A549 (cell line): ENCODE data around the gene DQX1. TPM values are rescaled to one million over a fixed set of nuclear protein-coding genes. Genes with fewer than 3 reads are reported as not detected.
A peak's percentile ranks its signal among the peaks of the same experiment; 100 is the strongest.
"Not testable (repeated sequence)": the region's sequence is repeated elsewhere in the genome, so short reads cannot be mapped to it uniquely, and the experiment has no call there.

Experiments used
- ATAC-seq, 2 experiments: fragments of 200-7000 bp in 1 of 2; fragments of >200 bp in 1 of 2; cut with Nextera tagmentation in 1 of 2; cut with Tn5 transposase in 1 of 2; 3 replicates each; pipeline versions ENCODE4 v1.8.0 to v1.9.1; 2018 to 2020; ENCODE audit warnings: mild to moderate bottlenecking in 1 of 2, moderate library complexity in 1 of 2
- CTCF ChIA-PET: fragments of 300-600 bp; sonication (Branson Sonifier 250); formaldehyde crosslinking; extraction: SDS; loops from one replicate; lab custom pipeline; 2021; ENCODE audit warnings: antibody characterized with exemption, inconsistent platforms; lab: Yijun Ruan, JAX
- POLR2A ChIA-PET: fragments of 350-600 bp; formaldehyde crosslinking; extraction: SDS; loops from one replicate; lab custom pipeline; 2021; ENCODE audit warnings: antibody characterized with exemption, inconsistent platforms; lab: Yijun Ruan, JAX
- DNase-seq, 2 experiments: peaks; one replicate each; pipeline versions ENCODE4 v3.0.0 to v3.0.0-alpha.2; 2011 to 2016; ENCODE audit warnings: low read depth in 1 of 2, low spot score in 1 of 2
- FAIRE-seq: peaks from 2 replicates; lab custom pipeline; 2011; peaks lifted over from hg19 to GRCh38; lab: Jason Lieb, UNC
- H3K27ac ChIP-seq, 2 experiments: fragments of >200 bp; sonication (Bioruptor Twin); formaldehyde crosslinking; 3 replicates each; pipeline ENCODE4 v1.5.1; 2016 to 2017
- H3K4me1 ChIP-seq: fragments of >200 bp; sonication (Bioruptor Twin); formaldehyde crosslinking; 3 replicates; pipeline ENCODE4 v1.6.1; 2016
- H3K4me2 ChIP-seq: fragments of >200 bp; sonication (Bioruptor Twin); formaldehyde crosslinking; 3 replicates; pipeline ENCODE4 v1.6.1; 2016
- H3K4me3 ChIP-seq: fragments of >200 bp; sonication (Bioruptor Twin); formaldehyde crosslinking; 3 replicates; pipeline ENCODE4 v1.5.1; 2016
- H3K9me3 ChIP-seq: fragments of >200 bp; sonication (Bioruptor Twin); formaldehyde crosslinking; 3 replicates; pipeline ENCODE4 v1.6.1; 2016
- BHLHE40 ChIP-seq: IDR thresholded peaks from 2 replicates; pipeline ENCODE4 v1.6.1; 2012; ENCODE audit warnings: low read depth, low read length, inconsistent platforms
- ELK1 ChIP-seq: fragments of 150-350 bp; IDR thresholded peaks from 2 replicates; pipeline ENCODE4 v1.6.1; 2014; ENCODE audit warnings: low read depth, mild to moderate bottlenecking, low read length
- HMGXB4 ChIP-seq: fragments of 250-450 bp; sonication (Bioruptor Pico); IDR thresholded peaks from 2 replicates; pipeline ENCODE4 v1.5.0; 2021; ENCODE audit warnings: mild to moderate bottlenecking, moderate library complexity, borderline replicate concordance
- HOXB13 ChIP-seq: fragments of 250-450 bp; sonication (Bioruptor Pico); IDR thresholded peaks from 2 replicates; pipeline ENCODE4 v1.5.0; 2020; ENCODE audit warnings: low read depth, mild to moderate bottlenecking, moderate library complexity
- HOXB5 ChIP-seq: fragments of 250-450 bp; sonication (Bioruptor Pico); IDR thresholded peaks from 2 replicates; pipeline ENCODE4 v1.5.0; 2020; ENCODE audit warnings: mild to moderate bottlenecking, moderate library complexity
- KDM1A ChIP-seq: fragments of 200-600 bp; sonication (generic); IDR thresholded peaks from 2 replicates; pipeline ENCODE4 v1.6.1; 2016; ENCODE audit warnings: low read depth, mild to moderate bottlenecking
- KDM5A ChIP-seq: fragments of 200-600 bp; sonication (generic); IDR thresholded peaks from 2 replicates; pipeline ENCODE4 v1.6.1; 2016; ENCODE audit warnings: antibody characterized with exemption, mild to moderate bottlenecking
- MAZ ChIP-seq: fragments of 150-350 bp; IDR thresholded peaks from 2 replicates; pipeline ENCODE4 v1.6.1; 2014; ENCODE audit warnings: antibody characterized with exemption, low read depth, low read length, borderline replicate concordance
- POLR2A ChIP-seq: IDR thresholded peaks from 2 replicates; pipeline ENCODE4 v1.6.1; 2012; ENCODE audit warnings: mild to moderate bottlenecking, low read length
- POLR2AphosphoS2 ChIP-seq: conservative IDR thresholded peaks from 2 replicates; pipeline ENCODE4 v1.6.1; 2012; ENCODE audit warnings: low read length, improper control_type of control experiment, inconsistent platforms
- RFX5 ChIP-seq: fragments of 450-650 bp; IDR thresholded peaks from 2 replicates; pipeline ENCODE4 v1.7.1; 2014; ENCODE audit warnings: antibody characterized with exemption, mild to moderate bottlenecking, moderate library complexity
- SMC3 ChIP-seq: fragments of >200 bp; sonication (Bioruptor Twin); formaldehyde crosslinking; IDR thresholded peaks from 3 replicates; pipeline ENCODE4 v1.6.1; 2018; ENCODE audit warnings: inconsistent platforms
- TFCP2L1 ChIP-seq: fragments of 250-450 bp; sonication (Bioruptor Pico); IDR thresholded peaks from 2 replicates; pipeline ENCODE4 v1.5.0; 2021; ENCODE audit warnings: mild to moderate bottlenecking
- WGBS: methylation state at CpG from one replicate; pipeline ENCODE4 v1.1.6; 2017; ENCODE audit errors: missing lambda C conversion rate; 5-methylcytosine and 5-hydroxymethylcytosine counted together
- polyA plus RNA-seq, 4 experiments: library from polyadenylated mRNA; depleted of rRNA in 3 of 4; stranded (reverse); fragments of >200 nt; fragmentation: RNase III in 1 of 4; extraction: RNeasy Plus Mini Kit Qiagen cat#74134 plus additional on column Dnase treatment in 1 of 4; gene quantifications; 2 replicates in 3 of 4; 3 replicates in 1 of 4; pipeline ENCODE4 v1.2.3, GENCODE V29; 2011 to 2017

DQX1 gene
- polyA plus RNA-seq, 2 of the 4 experiments (the other 2 are of a cell fraction): 0.15 to 0.39 TPM

DNA sequence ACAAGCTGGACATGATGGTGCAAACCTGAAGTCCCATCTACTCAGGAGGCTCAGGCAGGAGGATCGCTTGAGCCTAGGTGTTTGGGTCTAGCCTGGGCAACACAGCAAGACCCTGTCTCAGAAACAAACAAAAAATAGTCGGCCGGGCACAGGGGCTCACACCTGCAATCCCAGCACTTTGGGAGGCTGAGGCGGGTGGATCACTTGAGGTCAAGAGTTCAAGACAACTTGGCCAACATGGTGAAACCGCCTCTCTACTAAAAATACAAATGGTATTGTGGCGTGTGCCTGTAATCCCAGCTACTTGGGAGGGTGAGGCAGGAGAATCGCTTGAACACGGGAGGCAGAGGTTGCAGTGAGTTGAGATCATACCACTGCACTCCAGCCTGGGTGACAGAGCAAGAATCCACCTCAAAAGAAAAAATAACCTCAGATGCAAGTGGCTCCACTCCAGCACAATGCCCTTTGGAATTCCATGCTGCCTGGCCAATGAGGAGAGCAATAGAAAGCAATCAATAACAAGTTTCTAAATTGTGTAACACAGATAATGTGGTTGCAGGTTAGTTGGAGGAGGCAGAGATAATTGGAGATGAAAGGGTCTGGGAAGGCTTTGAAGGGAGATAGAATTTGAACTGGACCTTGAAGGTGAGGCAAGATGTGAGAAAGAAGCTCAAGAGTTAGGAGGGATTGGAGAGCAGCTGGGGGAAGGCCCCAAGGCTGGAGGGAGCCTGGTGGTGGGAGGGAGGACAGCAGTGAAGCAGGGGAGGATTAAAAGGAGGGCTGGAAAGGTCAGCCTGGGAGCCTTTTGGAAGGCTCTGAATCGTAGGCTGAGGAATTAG lies 37.2 kb downstream of the DQX1 start:
- WGBS: 93% methylated on average over 9 of the region's 9 CpGs
- Histone ChIP-seq H3K9me3 (no peaks in the 10 kb centered on the region), H3K4me3 (no peak overlapping the region), H3K4me2 (no peak overlapping the region), H3K4me1 (peaks cover 4% of the 10 kb centered on the region; the same call in 2 of the 3 replicates), H3K27ac (no peak overlapping the region)
- CTCF ChIA-PET: interaction anchor here (0.6 to 13.8 kb wide), 9 partner anchors 9 to 156 kb away, joined by 3 to 184 read pairs (median 4); partner anchors contain the start of genes INO80B, LBX2 and PCGF1
- TF ChIP-seq KDM5A (no peak), HMGXB4 (CRISPR knock-in tag) (no peak), POLR2A (no peak), RFX5 (no peak), TFCP2L1 (CRISPR knock-in tag) (no peak), POLR2AphosphoS2 (no peak), SMC3 (no peak), BHLHE40 (no peak), HOXB13 (no peak)
- POLR2A ChIA-PET: interaction anchor here (0.9 to 1.7 kb wide), 3 partner anchors 12 to 41 kb away, joined by 4 to 5 read pairs (median 4); partner anchors contain the start of genes AUP1 and HTRA2
- no peak for FAIRE-seq
- DNase-seq: no peak
- peak; percentile 56 to 59; a peak in 5 of 6 replicates for ATAC-seq

DNA sequence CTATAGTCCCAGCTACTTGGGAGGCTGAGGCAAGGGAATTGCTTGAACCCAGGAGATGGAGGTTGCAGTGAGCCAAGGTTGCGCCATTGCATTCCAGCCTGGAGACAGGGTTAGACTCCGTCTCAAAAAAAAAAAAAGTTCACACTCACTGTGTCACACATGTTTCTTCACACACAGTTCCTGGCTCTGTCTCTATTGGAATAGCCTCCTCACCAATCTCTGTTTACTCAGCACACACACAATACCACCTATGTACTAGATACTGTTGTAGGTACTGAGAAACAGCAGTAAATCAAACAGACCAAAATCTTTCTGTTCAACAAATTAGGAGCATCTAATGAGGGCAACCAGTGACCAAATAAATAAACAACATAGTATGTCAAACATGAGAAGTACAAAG lies 39.9 kb downstream of the DQX1 start:
- no peaks in the 10 kb centered on the region for H3K9me3 ChIP-seq
- FAIRE-seq (no peak), ATAC-seq (no peak), DNase-seq (no peak)
- TF ChIP-seq ELK1 (no peak), HOXB5 (CRISPR knock-in tag) (no peak), MAZ (no peak), KDM1A (no peak)
- no peak overlapping the region for H3K4me3 ChIP-seq
- H3K27ac ChIP-seq: no peak overlapping the region
- ChIA-PET CTCF (interaction anchor here (8.2 to 13.8 kb wide), 2 partner anchors 12 to 101 kb away, joined by 152 to 184 read pairs; partner anchors contain the start of gene LBX2), POLR2A (no interaction called here)
- H3K4me2 ChIP-seq: no peak overlapping the region
- 91% methylated on average over 2 of the region's 2 CpGs for WGBS
- H3K4me1 ChIP-seq: peaks cover 15% of the 10 kb centered on the region

- not testable (repeated sequence) for H3K9me3 ChIP-seq, ATAC-seq, DNase-seq, FAIRE-seq
- peak overlapping the region; percentile 83 for H3K4me2 ChIP-seq
- 70% methylated on average over 19 of the region's 19 CpGs for WGBS
- CTCF ChIA-PET: interaction anchor here (0.6 to 13.8 kb wide), 24 partner anchors 10 to 126 kb away, joined by 3 to 184 read pairs (median 8); partner anchors contain the start of genes AUP1, DQX1, HTRA2 and INO80B
- POLR2A ChIA-PET: interaction anchor here (0.8 to 3.1 kb wide), 10 partner anchors 11 to 107 kb away, joined by 3 to 28 read pairs (median 8); partner anchors contain the start of genes INO80B, MRPL53, PCGF1 and WBP1
- H3K27ac ChIP-seq: peak overlapping the region; percentile 85 to 97
- peaks cover 20% of the 10 kb centered on the region for H3K4me1 ChIP-seq
- H3K4me3 ChIP-seq: peak overlapping the region; percentile 70
Measured at GRCh38 chr2:74483675-74484164, 42.3 kb downstream of the DQX1 start.
